K562 (cell line): ENCODE measurements around the gene FN3KRP. TPM values are rescaled to one million over a fixed set of nuclear protein-coding genes. Genes with fewer than 3 reads are reported as not detected.

Experiments
- BMI1 ChIP-seq: fragments of 150-350 bp; IDR thresholded peaks from 2 replicates; pipeline ENCODE4 v1.6.1; 2014; ENCODE audit warnings: low read length
- CBFA2T3 ChIP-seq: fragments of 450-650 bp; IDR thresholded peaks from 2 replicates; pipeline ENCODE4 v1.6.1; 2017
- ETS1 ChIP-seq: conservative IDR thresholded peaks from 2 replicates; pipeline ENCODE4 v1.6.1; 2011; ENCODE audit warnings: low read depth, mild to moderate bottlenecking, low read length; ENCODE audit not compliant: control insufficient read depth
- FOS ChIP-seq: IDR thresholded peaks from 3 replicates; pipeline ENCODE4 v1.6.1; 2011; ENCODE audit not compliant: insufficient read length; ENCODE audit errors: extremely low read depth
- HOMEZ ChIP-seq: fragments of 250-450 bp; sonication (Bioruptor Pico); IDR thresholded peaks from 2 replicates; pipeline ENCODE4 v1.4.0; 2020; ENCODE audit warnings: mild to moderate bottlenecking, moderate library complexity
- KLF10 ChIP-seq: fragments of 250-450 bp; sonication (Bioruptor Pico); IDR thresholded peaks from 2 replicates; pipeline ENCODE4 v1.6.1; 2021; ENCODE audit warnings: matching md5 sums
- NFE2L1 ChIP-seq: fragments of 450-650 bp; IDR thresholded peaks from 2 replicates; pipeline ENCODE4 v1.6.1; 2016; ENCODE audit warnings: missing genetic modification characterization, low read depth, mild to moderate bottlenecking, missing compliant biosample characterization, moderate library complexity, borderline replicate concordance
- SMAD4 ChIP-seq: fragments of 250-450 bp; sonication (Bioruptor Pico); conservative IDR thresholded peaks from 2 replicates; pipeline ENCODE4 v1.8.0; 2021; ENCODE audit warnings: inconsistent platforms, mild to moderate bottlenecking, moderate library complexity
- SP1 ChIP-seq: sonication (generic); formaldehyde crosslinking; IDR thresholded peaks from 2 replicates; pipeline ENCODE4 v1.8.1; 2022; ENCODE audit warnings: mild to moderate bottlenecking, missing genetic modification reagents
- ZNF140 ChIP-seq: fragments of 250-450 bp; sonication (Bioruptor Pico); IDR thresholded peaks from 2 replicates; pipeline ENCODE4 v1.8.0; 2021; ENCODE audit warnings: moderate library complexity, mild to moderate bottlenecking, inconsistent platforms
- ZNF263 ChIP-seq: sonication (generic); formaldehyde crosslinking; IDR thresholded peaks from 2 replicates; pipeline ENCODE4 v1.8.0; 2022; ENCODE audit warnings: mild to moderate bottlenecking, missing genetic modification reagents, borderline replicate concordance
- ZNF717 ChIP-seq: fragments of 250-450 bp; sonication (Bioruptor Pico); IDR thresholded peaks from 2 replicates; pipeline ENCODE4 v1.5.0; 2021
- polyA plus RNA-seq, 8 experiments: library from polyadenylated mRNA; depleted of rRNA in 4 of 8; stranded (reverse) in 5 of 8; unstranded in 3 of 8; fragments of >200 nt; fragmentation: Nextera tagmentation in 2 of 8; fragmentation: Illumina TruSeq in 1 of 8; extraction: Ambion mirVana in 2 of 8; extraction: Trizol in 1 of 8; gene quantifications; 2 replicates each; pipeline versions ENCODE4 v1.2.1 to v1.2.3, GENCODE V29; 2011 to 2014; ENCODE audit warnings: inconsistent platforms in 1 of 8, missing spikeins in 1 of 8
- total RNA-seq, 7 experiments: library from RNA; depleted of rRNA in 6 of 7; stranded (reverse); fragments of >200 nt in 6 of 7; fragmentation: Illumina TruSeq in 2 of 7; extraction: Trizol in 2 of 7; gene quantifications; 2 replicates each; pipeline versions ENCODE4 v1.2.1 to v1.2.3, GENCODE V29; 2011 to 2021; ENCODE audit warnings: low replicate concordance in 1 of 7
- TF ChIP-seq, protein P1 (sequence below): IDR thresholded peaks from 2 replicates; pipeline ENCODE4 v1.6.1; 2012; ENCODE audit warnings: low read depth, low read length, improper control_type of control experiment, borderline replicate concordance
- TF ChIP-seq, protein P2 (sequence below), 2 experiments: fragments of 450-650 bp; IDR thresholded peaks; 2 replicates each; pipeline ENCODE4 v1.6.1; 2016; ENCODE audit warnings: mild to moderate bottlenecking in 2 of 2, borderline replicate concordance in 1 of 2, low read depth in 1 of 2, moderate library complexity in 1 of 2

Gene FN3KRP
- total and polyA plus RNA-seq, 9 of the 15 experiments (the other 6 are each of a cell fraction or from before 2014, with no cell fraction given), result 2.0 to 32.1 (median 24.9) TPM

DNA sequence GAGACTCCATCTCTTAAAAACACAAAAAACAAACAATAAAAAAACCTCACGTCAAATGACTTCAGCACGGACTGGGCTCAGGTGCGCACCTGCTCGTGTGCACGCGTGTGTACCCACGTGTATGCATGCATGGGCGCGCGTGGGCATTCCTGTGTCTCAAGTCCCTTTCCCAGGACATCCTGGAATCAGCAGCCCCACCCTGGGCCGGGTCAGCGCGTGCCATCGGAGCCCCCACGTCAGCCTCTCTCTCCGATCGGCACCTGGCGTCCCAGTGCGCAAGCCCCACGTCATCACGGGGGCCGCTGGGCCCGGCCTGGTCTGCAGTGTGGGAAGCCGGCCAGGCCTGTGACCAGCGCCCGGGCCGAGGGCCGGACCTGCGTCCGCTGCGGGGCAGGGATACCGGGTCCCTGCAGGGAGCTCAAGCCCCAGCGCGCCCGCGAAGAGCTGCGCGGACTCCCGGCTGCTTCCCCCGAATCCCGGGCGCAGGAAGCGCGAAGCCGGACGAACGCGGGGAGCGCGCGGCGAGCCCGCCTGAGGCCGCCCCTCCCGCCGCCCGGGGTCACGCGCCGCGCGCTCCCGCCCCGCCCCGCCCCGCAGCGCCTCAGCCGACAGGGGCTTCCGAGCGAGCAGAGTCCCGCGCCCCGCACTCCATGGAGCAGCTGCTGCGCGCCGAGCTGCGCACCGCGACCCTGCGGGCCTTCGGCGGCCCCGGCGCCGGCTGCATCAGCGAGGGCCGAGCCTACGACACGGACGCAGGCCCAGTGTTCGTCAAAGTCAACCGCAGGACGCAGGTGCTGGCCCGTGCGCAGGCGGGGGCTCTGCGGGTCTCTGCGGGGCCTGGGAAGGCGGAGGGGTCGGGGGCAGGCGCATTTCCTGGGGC, 18.7 kb downstream of the FN3KRP start, which contains the start of gene FN3K (continued):
- TF ChIP-seq, protein P1, sequence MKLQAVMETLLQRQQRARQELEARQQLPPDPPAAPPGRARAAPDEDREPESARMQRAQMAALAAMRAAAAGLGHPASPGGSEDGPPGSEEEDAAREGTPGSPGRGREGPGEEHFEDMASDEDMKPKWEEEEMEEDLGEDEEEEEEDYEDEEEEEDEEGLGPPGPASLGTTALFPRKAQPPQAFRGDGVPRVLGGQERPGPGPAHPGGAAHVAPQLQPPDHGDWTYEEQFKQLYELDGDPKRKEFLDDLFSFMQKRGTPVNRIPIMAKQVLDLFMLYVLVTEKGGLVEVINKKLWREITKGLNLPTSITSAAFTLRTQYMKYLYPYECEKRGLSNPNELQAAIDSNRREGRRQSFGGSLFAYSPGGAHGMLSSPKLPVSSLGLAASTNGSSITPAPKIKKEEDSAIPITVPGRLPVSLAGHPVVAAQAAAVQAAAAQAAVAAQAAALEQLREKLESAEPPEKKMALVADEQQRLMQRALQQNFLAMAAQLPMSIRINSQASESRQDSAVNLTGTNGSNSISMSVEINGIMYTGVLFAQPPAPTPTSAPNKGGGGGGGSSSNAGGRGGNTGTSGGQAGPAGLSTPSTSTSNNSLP, result no peak
- TF ChIP-seq ZNF140 (CRISPR knock-in tag) (no peak), ZNF263 (CRISPR knock-in tag) (peak; percentile 63; the same call in 1 of the 2 replicates), HOMEZ (CRISPR knock-in tag) (no peak), KLF10 (CRISPR knock-in tag) (no peak), FOS (no peak), SMAD4 (CRISPR knock-in tag) (peak; percentile 52; the same call in 1 of the 2 replicates), BMI1 (no peak), SP1 (CRISPR knock-in tag) (peak; percentile 43; the same call in 1 of the 2 replicates), ZNF717 (CRISPR knock-in tag) (no peak), NFE2L1 (tag) (no peak), CBFA2T3 (no peak), ETS1 (peak; percentile 38)
- TF ChIP-seq, protein P2, sequence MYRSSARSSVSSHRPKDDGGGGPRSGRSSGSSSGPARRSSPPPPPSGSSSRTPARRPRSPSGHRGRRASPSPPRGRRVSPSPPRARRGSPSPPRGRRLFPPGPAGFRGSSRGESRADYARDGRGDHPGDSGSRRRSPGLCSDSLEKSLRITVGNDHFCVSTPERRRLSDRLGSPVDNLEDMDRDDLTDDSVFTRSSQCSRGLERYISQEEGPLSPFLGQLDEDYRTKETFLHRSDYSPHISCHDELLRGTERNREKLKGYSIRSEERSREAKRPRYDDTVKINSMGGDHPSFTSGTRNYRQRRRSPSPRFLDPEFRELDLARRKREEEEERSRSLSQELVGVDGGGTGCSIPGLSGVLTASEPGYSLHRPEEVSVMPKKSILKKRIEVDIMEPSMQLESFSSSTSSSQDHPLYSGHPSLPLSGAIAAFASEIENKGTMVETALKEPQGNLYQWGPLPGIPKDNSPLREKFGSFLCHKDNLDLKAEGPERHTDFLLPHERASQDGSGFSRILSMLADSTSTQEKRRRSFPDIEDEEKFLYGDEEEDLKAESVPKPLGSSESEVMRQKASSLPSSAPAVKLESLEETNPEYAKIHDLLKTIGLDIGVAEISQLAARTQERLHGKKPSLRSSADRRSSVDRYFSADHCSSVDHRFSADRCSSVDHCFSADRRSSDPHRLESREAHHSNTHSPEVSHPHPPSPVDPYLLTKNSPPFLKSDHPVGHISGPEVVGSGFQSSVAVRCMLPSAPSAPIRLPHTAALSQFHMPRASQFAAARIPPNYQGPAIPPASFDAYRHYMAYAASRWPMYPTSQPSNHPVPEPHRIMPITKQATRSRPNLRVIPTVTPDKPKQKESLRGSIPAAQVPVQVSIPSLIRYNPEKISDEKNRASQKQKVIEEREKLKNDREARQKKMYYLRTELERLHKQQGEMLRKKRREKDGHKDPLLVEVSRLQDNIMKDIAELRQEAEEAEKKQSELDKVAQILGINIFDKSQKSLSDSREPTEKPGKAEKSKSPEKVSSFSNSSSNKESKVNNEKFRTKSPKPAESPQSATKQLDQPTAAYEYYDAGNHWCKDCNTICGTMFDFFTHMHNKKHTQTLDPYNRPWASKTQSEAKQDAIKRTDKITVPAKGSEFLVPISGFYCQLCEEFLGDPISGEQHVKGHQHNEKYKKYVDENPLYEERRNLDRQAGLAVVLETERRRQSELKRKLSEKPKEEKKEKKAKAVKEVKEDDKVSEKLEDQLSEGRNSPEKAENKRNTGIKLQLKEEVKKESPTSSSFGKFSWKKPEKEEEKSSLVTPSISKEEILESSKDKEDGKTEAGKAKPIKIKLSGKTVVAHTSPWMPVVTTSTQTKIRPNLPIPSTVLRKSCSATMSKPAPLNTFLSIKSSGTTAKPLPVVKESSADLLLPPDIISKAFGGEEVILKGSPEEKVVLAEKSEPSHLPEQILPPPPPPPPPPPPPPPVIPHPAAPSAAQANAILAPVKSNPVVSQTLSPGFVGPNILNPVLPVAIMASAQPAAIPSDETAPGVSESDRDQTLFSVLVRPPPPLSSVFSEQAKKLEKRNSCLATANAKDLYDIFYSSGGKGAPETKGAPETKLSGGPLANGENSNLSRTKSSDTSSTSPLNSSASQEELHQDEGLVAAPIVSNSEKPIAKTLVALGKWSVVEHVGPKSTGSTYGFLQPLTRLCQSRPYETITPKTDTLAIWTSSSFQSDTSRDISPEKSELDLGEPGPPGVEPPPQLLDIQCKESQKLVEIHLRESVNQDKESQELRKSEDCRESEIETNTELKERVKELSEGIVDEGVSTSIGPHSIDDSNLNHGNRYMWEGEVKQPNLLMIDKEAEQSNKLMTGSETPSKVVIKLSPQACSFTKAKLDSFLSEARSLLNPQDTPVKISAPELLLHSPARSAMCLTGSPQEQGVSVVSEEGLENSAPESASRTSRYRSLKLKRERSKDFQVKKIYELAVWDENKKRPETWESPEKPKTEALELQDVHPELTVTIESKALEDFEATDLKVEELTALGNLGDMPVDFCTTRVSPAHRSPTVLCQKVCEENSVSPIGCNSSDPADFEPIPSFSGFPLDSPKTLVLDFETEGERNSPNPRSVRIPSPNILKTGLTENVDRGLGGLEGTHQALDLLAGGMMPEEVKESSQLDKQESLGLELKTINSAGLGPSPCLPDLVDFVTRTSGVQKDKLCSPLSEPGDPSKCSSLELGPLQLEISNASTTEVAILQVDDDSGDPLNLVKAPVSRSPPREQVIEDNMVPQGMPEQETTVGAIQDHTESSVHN (IDR thresholded peaks at IDR 0.05; ENCODE audit: borderline replicate concordance in 1 of 2, low read depth in 1 of 2), result no peak
